H9 (cell line): ENCODE data around the gene PLCH2. TPM values are rescaled to one million over a fixed set of nuclear protein-coding genes. Genes with fewer than 3 reads are reported as not detected.

ENCODE experiments used
- DNase-seq: peaks from one replicate; pipeline ENCODE4 v3.0.0-alpha.2; 2017
- H2AFZ ChIP-seq: one replicate; pipeline ENCODE4 v1.6.1; 2013; ENCODE audit warnings: mild to moderate bottlenecking, low read length, control low read depth, moderate library complexity
- H2AK5ac ChIP-seq: 2 replicates; pipeline ENCODE4 v1.6.1; 2013; ENCODE audit warnings: low read length, control low read depth, mixed read lengths; ENCODE audit not compliant: insufficient read length
- H2BK120ac ChIP-seq: one replicate; pipeline ENCODE4 v1.6.1; 2013; ENCODE audit warnings: low read depth, mild to moderate bottlenecking, low read length, control low read depth, inconsistent platforms; ENCODE audit not compliant: poor library complexity, severe bottlenecking
- H2BK12ac ChIP-seq: 2 replicates; pipeline ENCODE4 v1.6.1; 2013; ENCODE audit warnings: low read length, control low read depth, mixed read lengths, low read depth; ENCODE audit not compliant: insufficient read length
- H2BK15ac ChIP-seq: 2 replicates; pipeline ENCODE4 v1.6.1; 2013; ENCODE audit warnings: low read depth, low read length, control low read depth
- H2BK20ac ChIP-seq: one replicate; pipeline ENCODE4 v1.6.1; 2013; ENCODE audit warnings: low read depth, mild to moderate bottlenecking, low read length, control low read depth, inconsistent platforms; ENCODE audit not compliant: poor library complexity, severe bottlenecking
- H2BK5ac ChIP-seq: 2 replicates; pipeline ENCODE4 v1.6.1; 2013; ENCODE audit warnings: low read length, control low read depth, mixed read lengths; ENCODE audit not compliant: insufficient read length
- H3K14ac ChIP-seq: 2 replicates; pipeline ENCODE4 v1.6.1; 2013; ENCODE audit warnings: low read length, control low read depth; ENCODE audit not compliant: insufficient read depth
- H3K18ac ChIP-seq: 2 replicates; pipeline ENCODE4 v1.6.1; 2013; ENCODE audit warnings: low read depth, mild to moderate bottlenecking, mixed read lengths, low read length, control low read depth; ENCODE audit not compliant: insufficient read length
- H3K23ac ChIP-seq: 2 replicates; pipeline ENCODE4 v1.6.1; 2013; ENCODE audit warnings: low read length, control low read depth, mixed read lengths, low read depth; ENCODE audit not compliant: insufficient read length
- H3K23me2 ChIP-seq: 2 replicates; pipeline ENCODE4 v1.6.1; 2013; ENCODE audit warnings: low read depth, mild to moderate bottlenecking, mixed read lengths, low read length, control low read depth; ENCODE audit not compliant: insufficient read length, poor library complexity, severe bottlenecking
- H3K27ac ChIP-seq: 2 replicates; pipeline ENCODE4 v1.5.1; 2013; ENCODE audit warnings: low read length, control low read depth, mixed read lengths, low read depth; ENCODE audit not compliant: insufficient read length
- H3K27me3 ChIP-seq: 2 replicates; pipeline ENCODE4 v1.6.1; 2013; ENCODE audit warnings: low read length, control low read depth, inconsistent platforms; ENCODE audit not compliant: insufficient read depth
- H3K4ac ChIP-seq: 2 replicates; pipeline ENCODE4 v1.6.1; 2013; ENCODE audit warnings: low read depth, mild to moderate bottlenecking, control low read depth, inconsistent platforms, low read length, moderate library complexity
- H3K4me1 ChIP-seq: 2 replicates; pipeline ENCODE4 v1.6.1; 2013; ENCODE audit warnings: low read length, control low read depth, inconsistent platforms; ENCODE audit not compliant: insufficient read depth
- H3K4me2 ChIP-seq: 2 replicates; pipeline ENCODE4 v1.6.1; 2013; ENCODE audit warnings: low read length, control low read depth, mixed read lengths; ENCODE audit not compliant: insufficient read length, insufficient read depth
- H3K56ac ChIP-seq: 2 replicates; pipeline ENCODE4 v1.6.1; 2013; ENCODE audit warnings: low read depth, mild to moderate bottlenecking, mixed read lengths, low read length, control low read depth; ENCODE audit not compliant: insufficient read length
- H3K79me1 ChIP-seq: 2 replicates; pipeline ENCODE4 v1.6.1; 2013; ENCODE audit warnings: low read depth, mild to moderate bottlenecking, moderate library complexity, low read length, control low read depth, inconsistent platforms; ENCODE audit not compliant: insufficient read depth, poor library complexity, severe bottlenecking
- H3K79me2 ChIP-seq: 2 replicates; pipeline ENCODE4 v1.6.1; 2013; ENCODE audit warnings: low read length, control low read depth, inconsistent platforms; ENCODE audit not compliant: insufficient read depth
- H3K9ac ChIP-seq: 2 replicates; pipeline ENCODE4 v1.6.1; 2013; ENCODE audit warnings: low read length, control low read depth, mixed read lengths; ENCODE audit not compliant: insufficient read length; ENCODE audit errors: extremely low read depth
- H3K9me3 ChIP-seq: one replicate; pipeline ENCODE4 v1.6.1; 2013; ENCODE audit warnings: low read depth, low read length, inconsistent platforms; ENCODE audit not compliant: control insufficient read depth
- H3T11ph ChIP-seq: one replicate; pipeline ENCODE4 v1.6.1; 2013; ENCODE audit warnings: mild to moderate bottlenecking, low read length, control low read depth, inconsistent platforms
- H4K20me1 ChIP-seq: one replicate; pipeline ENCODE4 v1.6.1; 2013; ENCODE audit not compliant: control insufficient read depth, insufficient read length, insufficient read depth
- H4K5ac ChIP-seq: 2 replicates; pipeline ENCODE4 v1.6.1; 2013; ENCODE audit warnings: low read depth, mild to moderate bottlenecking, mixed read lengths, low read length, control low read depth; ENCODE audit not compliant: insufficient read length
- H4K8ac ChIP-seq: replicated peaks from 2 replicates; pipeline ENCODE4 v1.6.1; 2013; ENCODE audit warnings: low read length, control low read depth, mixed read lengths, low read depth; ENCODE audit not compliant: insufficient read length
- H4K91ac ChIP-seq: 2 replicates; pipeline ENCODE4 v1.6.1; 2013; ENCODE audit warnings: low read depth, mild to moderate bottlenecking, moderate library complexity, mixed read lengths, low read length, control low read depth; ENCODE audit not compliant: insufficient read length
- H3K27ac Mint-ChIP-seq, 3 experiments: 2 replicates in 2 of 3; 3 replicates in 1 of 3; pipeline ENCODE4 v1.8.0; 2020 to 2021; ENCODE audit warnings: mixed read lengths in 3 of 3, mild to moderate bottlenecking in 1 of 3, moderate library complexity in 1 of 3
- H3K27me3 Mint-ChIP-seq: 2 replicates; pipeline ENCODE4 v1.8.0; 2021; ENCODE audit warnings: low read depth, mild to moderate bottlenecking, moderate library complexity, mixed read lengths
- H3K36me3 Mint-ChIP-seq, 3 experiments: 2 replicates in 2 of 3; 3 replicates in 1 of 3; pipeline ENCODE4 v1.8.0; 2020 to 2021; ENCODE audit warnings: low read depth in 3 of 3, mixed read lengths in 3 of 3; ENCODE audit not compliant: insufficient read depth in 1 of 3
- H3K4me1 Mint-ChIP-seq, 2 experiments: 2 replicates each; pipeline ENCODE4 v1.8.0; 2020; ENCODE audit warnings: mixed read lengths in 2 of 2
- H3K4me3 Mint-ChIP-seq, 2 experiments: 2 replicates in 1 of 2; 3 replicates in 1 of 2; pipeline ENCODE4 v1.8.0; 2020 to 2021; ENCODE audit warnings: mild to moderate bottlenecking in 2 of 2, mixed read lengths in 2 of 2, moderate library complexity in 1 of 2
- H3K9me3 Mint-ChIP-seq, 2 experiments: 2 replicates in 1 of 2; 3 replicates in 1 of 2; pipeline ENCODE4 v1.8.0; 2020; ENCODE audit warnings: mild to moderate bottlenecking in 2 of 2, mixed read lengths in 2 of 2, moderate library complexity in 1 of 2
- CTCF ChIP-seq: fragments of 200-600 bp; sonication (generic); conservative IDR thresholded peaks from 3 replicates; pipeline ENCODE4 v1.8.0; 2021; ENCODE audit warnings: antibody characterized with exemption, mild to moderate bottlenecking
- WGBS: extraction: QIAGEN DNeasy Blood & Tissue Kit; methylation state at CpG from one replicate; pipeline ENCODE4 v1.1.7; 2013; ENCODE audit warnings: missing lambda C conversion rate, low lambda C conversion rate, mixed read lengths; ENCODE audit not compliant: insufficient read length; ENCODE audit errors: extremely low coverage; 5-methylcytosine and 5-hydroxymethylcytosine counted together
- total RNA-seq: library from RNA; stranded (reverse); gene quantifications from 2 replicates; pipeline ENCODE4 v1.2.1, GENCODE V29; 2021

Gene PLCH2
- total RNA-seq, 1 experiment from 2014 or later: 0.09 TPM

GRCh38 chr1:2483970-2484369 lies 7.9 kb downstream of the PLCH2 start:
- Mint-ChIP-seq H3K4me3 (peak overlapping the region in 1 of 2 experiments; percentile 12; a peak in 1 of 5 replicates), H3K9me3 (peaks cover 11 to 12% of the 10 kb centered on the region in 2 experiments), H3K27me3 (peaks cover 23% of the 10 kb centered on the region), H3K27ac (no peak overlapping the region), H3K4me1 (no peaks in the 10 kb centered on the region), H3K36me3 (0 out of 7 replicates have a peak, but pooled peaks cover 0 to 7% (median 0%) of the 10 kb centered on the region in 3 experiments)
- Histone ChIP-seq H4K20me1 (no peaks in the 10 kb centered on the region), H2BK12ac (no peak overlapping the region), H3K27me3 (no peaks in the 10 kb centered on the region), H3K27ac (no peak overlapping the region), H3K79me1 (no peaks in the 10 kb centered on the region), H3K18ac (no peak overlapping the region), H3K4ac (no peak overlapping the region), H3K79me2 (no peaks in the 10 kb centered on the region), H3T11ph (no peak overlapping the region), H3K9me3 (no peaks in the 10 kb centered on the region), H2BK15ac (no peak overlapping the region), H4K8ac (no peak overlapping the region), H3K9ac (no peak overlapping the region), H3K14ac (no peak overlapping the region), H2BK120ac (no peak overlapping the region), H4K5ac (no peak overlapping the region), H3K4me1 (no peaks in the 10 kb centered on the region), H2BK5ac (no peak overlapping the region), H3K4me2 (no peak overlapping the region), H3K23ac (no peak overlapping the region), H2AFZ (no peak overlapping the region), H4K91ac (no peak overlapping the region), H3K56ac (no peak overlapping the region), H2BK20ac (no peak overlapping the region), H2AK5ac (no peak overlapping the region), H3K23me2 (no peaks in the 10 kb centered on the region)
- no CpG with 5 or more reads among the region's 16 CpGs for WGBS
- no peak for TF ChIP-seq CTCF
- DNase-seq: no peak
